ENCODE results near the gene NFYC. TPM values are rescaled to one million over a fixed set of nuclear protein-coding genes. Genes with fewer than 3 reads are reported as not detected.

NFYC gene
- total RNA-seq, 6 experiments from 2014 or later, result 31.0 to 48.1 (median 43.8) TPM

- peaks cover 64% of the 10 kb centered on the region for H3K27me3 Mint-ChIP-seq (ENCODE audit: insufficient read depth)
- no peaks in the 10 kb centered on the region for H3K4me1 Mint-ChIP-seq (ENCODE audit: low read depth)
- no peak overlapping the region for H3K4me3 Mint-ChIP-seq
- TF ChIP-seq CTCF (IDR thresholded peaks at IDR 0.05), result no peak
- H3K36me3 Mint-ChIP-seq (ENCODE audit: low read depth), result no peaks in the 10 kb centered on the region
- no peak overlapping the region for H3K27ac Mint-ChIP-seq
- DNase-seq, result no peak
- H3K9me3 Mint-ChIP-seq, result no peaks in the 10 kb centered on the region
These were observed 123.9 kb downstream of the NFYC start for GRCh38 chr1:40815420-40815819.

DNA sequence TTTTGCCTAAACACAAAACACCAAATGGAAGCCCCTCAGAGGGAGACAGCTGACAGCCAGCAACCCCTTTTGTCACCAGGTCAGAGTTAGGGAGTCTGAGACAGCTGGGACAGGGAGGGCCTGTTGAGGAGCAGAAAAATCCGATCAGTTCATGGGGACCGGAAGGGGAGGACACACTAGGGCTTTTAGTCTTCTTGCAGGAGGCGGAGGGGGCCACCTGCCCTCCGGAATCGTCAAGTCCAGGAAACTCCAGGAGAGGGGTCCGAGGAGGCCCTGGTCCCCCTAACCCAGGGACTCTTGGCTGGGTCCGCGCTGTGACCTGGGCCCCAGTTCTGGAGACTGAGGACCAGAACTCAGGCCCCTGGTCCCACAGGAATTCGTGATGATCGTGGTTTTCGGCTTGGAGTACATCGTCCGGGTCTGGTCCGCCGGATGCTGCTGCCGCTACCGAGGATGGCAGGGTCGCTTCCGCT lies 126.3 kb downstream of the NFYC start:
- 0 out of 2 replicates have a peak overlapping the region, but pooled peaks have one; percentile 39 for H3K4me3 Mint-ChIP-seq
- no peak overlapping the region for H3K27ac Mint-ChIP-seq
- H3K27me3 Mint-ChIP-seq (ENCODE audit: insufficient read depth), result peaks cover 51% of the 10 kb centered on the region
- TF ChIP-seq CTCF (IDR thresholded peaks at IDR 0.05), result no peak
- no peaks in the 10 kb centered on the region for H3K4me1 Mint-ChIP-seq (ENCODE audit: low read depth)
- no peak for DNase-seq
- no peaks in the 10 kb centered on the region for H3K9me3 Mint-ChIP-seq
- H3K36me3 Mint-ChIP-seq (ENCODE audit: low read depth), result no peaks in the 10 kb centered on the region

DNA sequence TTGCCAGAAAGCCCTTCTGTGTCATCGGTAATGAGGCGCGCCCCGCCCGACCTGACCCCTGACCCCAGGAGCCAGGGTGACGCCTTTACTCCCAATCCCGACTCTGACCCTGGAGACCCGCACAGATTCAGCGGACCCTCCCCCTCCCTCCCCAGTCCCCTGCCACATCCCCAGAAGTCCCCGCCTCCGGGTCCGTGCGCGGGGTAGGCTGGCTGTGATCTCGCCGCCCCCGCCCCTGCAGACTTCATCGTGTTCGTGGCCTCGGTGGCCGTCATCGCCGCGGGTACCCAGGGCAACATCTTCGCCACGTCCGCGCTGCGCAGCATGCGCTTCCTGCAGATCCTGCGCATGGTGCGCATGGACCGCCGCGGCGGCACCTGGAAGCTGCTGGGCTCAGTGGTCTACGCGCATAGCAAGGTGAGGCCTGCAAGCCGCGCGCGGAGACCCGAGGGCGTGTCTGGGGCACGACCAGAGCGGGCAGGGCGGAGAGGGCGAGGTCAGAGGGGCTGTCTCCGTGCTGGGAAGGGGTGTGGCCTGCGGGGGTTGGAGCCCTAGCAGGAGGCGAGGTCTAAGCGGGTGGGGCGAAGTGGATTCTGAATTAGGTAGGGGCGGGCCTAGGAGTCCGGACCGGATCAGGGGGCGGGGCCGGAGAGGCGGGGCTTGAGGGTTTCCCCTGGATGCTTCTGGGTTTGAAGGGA lies 126.9 kb downstream of the NFYC start:
- H3K4me3 Mint-ChIP-seq, result peak overlapping the region; percentile 53; the same call in 1 of the 2 replicates
- TF ChIP-seq CTCF (IDR thresholded peaks at IDR 0.05), result no peak
- H3K4me1 Mint-ChIP-seq (ENCODE audit: low read depth), result no peaks in the 10 kb centered on the region
- no peaks in the 10 kb centered on the region for H3K36me3 Mint-ChIP-seq (ENCODE audit: low read depth)
- DNase-seq, result no peak
- H3K9me3 Mint-ChIP-seq, result no peaks in the 10 kb centered on the region
- peaks cover 48% of the 10 kb centered on the region for H3K27me3 Mint-ChIP-seq (ENCODE audit: insufficient read depth)
- no peak overlapping the region for H3K27ac Mint-ChIP-seq

DNA sequence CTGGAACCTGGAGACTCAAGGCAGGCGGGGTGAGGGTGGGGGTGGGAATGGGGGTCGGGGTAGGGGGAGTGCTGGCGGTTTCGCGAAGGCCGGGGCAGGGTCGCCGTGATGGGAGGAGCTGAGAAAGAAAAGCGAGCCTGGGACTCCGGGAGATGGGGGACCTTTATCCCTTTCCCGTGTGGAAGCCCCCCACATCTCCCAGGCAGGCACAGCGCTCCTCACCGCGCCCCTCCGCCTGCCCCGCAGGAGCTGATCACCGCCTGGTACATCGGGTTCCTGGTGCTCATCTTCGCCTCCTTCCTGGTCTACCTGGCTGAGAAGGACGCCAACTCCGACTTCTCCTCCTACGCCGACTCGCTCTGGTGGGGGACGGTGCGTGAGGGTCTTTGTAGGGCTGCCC lies 127.6 kb downstream of the NFYC start:
- H3K4me1 Mint-ChIP-seq (ENCODE audit: low read depth), result peaks cover under 1% of the 10 kb centered on the region; the same call in 1 of the 2 replicates
- DNase-seq, result no peak
- H3K27me3 Mint-ChIP-seq (ENCODE audit: insufficient read depth), result peaks cover 46% of the 10 kb centered on the region
- no peak overlapping the region for H3K27ac Mint-ChIP-seq
- no peaks in the 10 kb centered on the region for H3K36me3 Mint-ChIP-seq (ENCODE audit: low read depth)
- TF ChIP-seq CTCF (IDR thresholded peaks at IDR 0.05), result no peak
- H3K9me3 Mint-ChIP-seq, result no peaks in the 10 kb centered on the region
- peak overlapping the region; percentile 50; the same call in 1 of the 2 replicates for H3K4me3 Mint-ChIP-seq

- Mint-ChIP-seq H3K27ac (no peak overlapping the region), H3K27me3 (ENCODE audit: insufficient read depth) (peaks cover 36% of the 10 kb centered on the region), H3K9me3 (no peaks in the 10 kb centered on the region), H3K4me3 (no peak overlapping the region), H3K4me1 (ENCODE audit: low read depth) (peaks cover 12% of the 10 kb centered on the region), H3K36me3 (ENCODE audit: low read depth) (no peaks in the 10 kb centered on the region)
- DNase-seq, result no peak
- TF ChIP-seq CTCF (IDR thresholded peaks at IDR 0.05), result no peak
These were observed 128.8 kb downstream of the NFYC start for GRCh38 chr1:40820251-40820797.

Small RNAs within 50 kb of the gene (microRNA-seq; reads per million reads assigned to microRNA genes)
- gene MIR30C1 (40.2 reads per million, percentile 36 among the genes with 10 or more reads in this experiment), gene MIR30E (2,400 reads per million, percentile 82 among the genes with 10 or more reads in this experiment)

Other genes starting within 250 kb of the NFYC start
- gene ZFP69B, start 241.2 kb upstream of the NFYC start, total RNA-seq (2021; fragmentation: NEBNext Ultra II Directional; extraction: Animal tissue kit (Norgen Biotek cat#: 25700)), result 1 to 10 TPM; 3.2 to 4.3 (median 3.7) TPM
- gene ZFP69, start 214.4 kb upstream of the NFYC start, total RNA-seq (2021; fragmentation: NEBNext Ultra II Directional; extraction: Animal tissue kit (Norgen Biotek cat#: 25700)), result 1 to 10 TPM in 4 of 6 experiments, under 1 TPM in 2; 0.17 to 2.2 (median 2.0) TPM
- 1 to 10 TPM; 7.4 to 8.6 (median 8.1) TPM for gene EXO5, start 182.9 kb upstream of the NFYC start, total RNA-seq (2021; fragmentation: NEBNext Ultra II Directional; extraction: Animal tissue kit (Norgen Biotek cat#: 25700))
- gene ZNF684, start 160.1 kb upstream of the NFYC start, total RNA-seq (2021; fragmentation: NEBNext Ultra II Directional; extraction: Animal tissue kit (Norgen Biotek cat#: 25700)), result 1 to 10 TPM; 1.6 to 3.2 (median 2.6) TPM
- under 1 TPM in 3 of 6 experiments, not detected in 3; 0.05 to 0.14 (median 0.09) TPM for gene RIMS3, start 26.0 kb upstream of the NFYC start, total RNA-seq (2021; fragmentation: NEBNext Ultra II Directional; extraction: Animal tissue kit (Norgen Biotek cat#: 25700))
- gene KCNQ4, start 92.1 kb downstream of the NFYC start, total RNA-seq (2021; fragmentation: NEBNext Ultra II Directional; extraction: Animal tissue kit (Norgen Biotek cat#: 25700)), result under 1 TPM in 1 of 6 experiments, not detected in 5; 0.05 TPM
- gene CITED4, start 170.7 kb downstream of the NFYC start, total RNA-seq (2021; fragmentation: NEBNext Ultra II Directional; extraction: Animal tissue kit (Norgen Biotek cat#: 25700)), result 1 to 10 TPM; 1.7 to 5.3 (median 3.8) TPM